PFSK-1 (cell line): ENCODE measurements around the gene KLHL26.

Source experiments
- FOXP2 ChIP-seq: optimal IDR thresholded peaks from 2 replicates; pipeline ENCODE3; 2011; ENCODE audit warnings: borderline replicate concordance, control low read depth, inconsistent platforms; ENCODE audit not compliant: insufficient read depth; ENCODE audit errors: extremely low read length, extremely low read depth
- POLR2AphosphoS5 ChIP-seq: IDR thresholded peaks from 2 replicates; pipeline ENCODE4 v1.6.1; 2012; ENCODE audit warnings: low read depth, mild to moderate bottlenecking, control low read depth, low read length, moderate library complexity
- REST ChIP-seq, 2 experiments: IDR thresholded peaks; 2 replicates each; pipeline versions ENCODE4 v1.6.1 to v1.8.0; 2011 to 2012; ENCODE audit warnings: low read depth in 2 of 2, low read length in 2 of 2, control low read depth in 1 of 2, inconsistent platforms in 1 of 2, mild to moderate bottlenecking in 1 of 2, moderate library complexity in 1 of 2; ENCODE audit not compliant: insufficient read depth in 1 of 2
- SIN3A ChIP-seq: IDR thresholded peaks from 2 replicates; pipeline ENCODE4 v1.6.1; 2012; ENCODE audit warnings: mild to moderate bottlenecking, low read length, moderate library complexity, borderline replicate concordance; ENCODE audit not compliant: insufficient read depth
- TAF1 ChIP-seq: IDR thresholded peaks from 2 replicates; pipeline ENCODE4 v1.6.1; 2012; ENCODE audit warnings: low read length, control low read depth, borderline replicate concordance; ENCODE audit not compliant: insufficient read depth

The KLHL26 gene

GRCh38 chr19:18654469-18654868 lies 17.6 kb downstream of the KLHL26 start:
- TF ChIP-seq TAF1: no peak
- no peak for TF ChIP-seq POLR2AphosphoS5
- TF ChIP-seq SIN3A: no peak
- no peak for TF ChIP-seq REST (IDR thresholded peaks at IDR 0.05; ENCODE audit: insufficient read depth in 1 of 2, low read depth in 2 of 2, low read length in 2 of 2)
- no peak for TF ChIP-seq FOXP2

- no peak for TF ChIP-seq SIN3A
These were observed 18.5 kb downstream of the KLHL26 start for GRCh38 chr19:18655173-18655844.

DNA sequence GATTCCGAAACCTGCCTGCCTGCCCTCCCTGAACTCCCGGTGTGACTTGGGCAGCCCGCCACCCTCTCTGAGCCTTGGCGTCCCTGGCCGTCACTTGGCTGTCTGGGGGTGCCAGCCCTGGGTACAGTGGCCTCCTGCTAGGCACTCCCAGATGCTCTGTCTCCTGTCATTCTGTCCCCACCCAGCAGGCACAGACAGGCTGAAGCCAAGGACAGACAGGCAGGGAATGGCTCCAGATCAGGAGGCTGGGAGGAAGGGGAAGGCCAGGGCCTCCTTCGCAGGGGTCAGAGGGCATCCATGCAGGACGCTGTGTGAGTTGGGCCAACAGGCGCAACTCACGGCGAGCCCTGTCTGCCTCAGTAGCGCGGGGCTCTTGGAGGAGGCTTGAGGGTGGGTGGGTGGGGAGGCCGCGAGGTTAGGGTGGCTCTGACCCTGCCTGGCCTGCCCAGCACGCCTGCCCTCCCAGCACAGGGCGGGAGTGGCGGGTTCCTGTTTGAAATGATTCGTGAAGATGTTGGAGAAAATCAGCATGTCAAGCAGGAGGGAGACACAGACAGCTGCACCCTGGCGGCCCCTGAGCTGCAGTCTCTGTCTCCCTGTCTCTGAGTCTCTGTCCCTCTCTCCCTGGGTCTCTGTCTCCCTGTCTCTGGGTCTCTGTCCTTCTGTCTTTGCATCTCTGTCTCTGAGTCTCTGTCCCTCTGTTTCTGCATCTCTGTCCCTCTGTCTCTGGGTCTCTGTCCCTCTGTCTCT lies 19.7 kb downstream of the KLHL26 start:
- TF ChIP-seq POLR2AphosphoS5: no peak
- peak; percentile 16 for TF ChIP-seq FOXP2

DNA sequence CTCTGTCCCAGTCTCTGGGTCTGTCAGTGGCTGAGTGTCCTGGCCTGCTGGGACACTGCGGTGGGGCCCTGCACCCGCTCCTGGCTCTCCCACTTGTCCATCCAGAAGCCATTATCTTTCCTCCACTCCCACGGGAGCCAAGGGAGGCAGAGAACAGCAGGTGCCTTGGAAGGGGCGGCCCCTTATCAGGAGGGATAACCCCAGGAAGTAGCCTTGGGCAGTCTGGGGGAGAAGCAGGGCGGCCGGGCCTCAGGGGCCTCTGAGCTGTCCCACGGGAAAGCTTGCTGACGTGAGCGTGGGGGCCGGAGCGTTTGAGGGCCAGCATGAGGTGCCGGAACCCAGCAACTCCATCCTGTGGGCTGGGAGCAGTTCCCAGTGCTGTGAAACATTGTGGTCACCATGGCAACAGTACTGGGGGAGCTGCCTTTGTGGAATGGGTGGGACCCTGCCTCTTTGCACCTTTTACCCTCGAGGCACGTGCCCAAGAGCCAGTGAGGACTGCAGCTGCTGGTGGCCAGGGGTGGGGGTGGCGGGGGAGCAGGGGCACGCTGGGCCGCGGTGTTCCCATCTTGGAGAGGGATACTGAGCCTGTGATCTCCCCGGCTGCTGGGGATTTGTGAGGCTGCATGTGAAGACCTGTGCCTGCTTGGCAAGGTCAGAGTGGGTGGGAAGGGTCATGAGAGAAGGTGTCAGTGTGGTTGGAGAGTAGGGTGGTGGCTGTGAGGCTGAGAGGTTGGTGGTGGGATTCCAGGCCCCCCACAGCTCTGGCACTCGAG lies 20.9 kb downstream of the KLHL26 start:
- no peak for TF ChIP-seq POLR2AphosphoS5
- no peak for TF ChIP-seq REST (IDR thresholded peaks at IDR 0.05; ENCODE audit: insufficient read depth in 1 of 2, low read depth in 2 of 2, low read length in 2 of 2)
- TF ChIP-seq FOXP2: no peak
- no peak for TF ChIP-seq SIN3A
- no peak for TF ChIP-seq TAF1

- no peak for TF ChIP-seq REST (IDR thresholded peaks at IDR 0.05; ENCODE audit: insufficient read depth in 1 of 2, low read depth in 2 of 2, low read length in 2 of 2)
- TF ChIP-seq TAF1: no peak
- no peak for TF ChIP-seq SIN3A
These were observed 21.6 kb downstream of the KLHL26 start for GRCh38 chr19:18658366-18658855.
